Heart left ventricle (tissue), 13 donors: ENCODE data around the gene DGAT2.
"Not testable (repeated sequence)": the region's sequence is repeated elsewhere in the genome, so short reads cannot be mapped to it uniquely, and the experiment has no call there.

Source experiments
- POLR2A ChIP-seq, 2 donors: fragments of 450-650 bp; IDR thresholded peaks; one replicate each; pipeline ENCODE4 v1.6.1; 2017; ENCODE audit warnings: antibody characterized with exemption in 2 of 2, mild to moderate bottlenecking in 2 of 2, moderate library complexity in 2 of 2
- TF ChIP-seq, protein P1 (sequence below), 12 donors: fragments of 200-600 bp; sonication (generic) in 4 of 12; IDR thresholded peaks; one replicate each; pipeline versions ENCODE4 v1.5.0 to v1.8.0; 2018 to 2022; ENCODE audit warnings: antibody characterized with exemption in 12 of 12, mild to moderate bottlenecking in 5 of 12
- donor health status: ischemic (EF 13 %, LVEDD 7.1; RV severe dilation, severe dysfunction).
- donor health status: DM: no; HTN: yes; CAD: no.
- donor health status: DM: no; HTN: no; CAD: no.
- donor health status: ischemic (EF 25% LVEDD 6.9; RV normal size, moderate dysfunction).
- donor health status: ischemic (EF 25% LVEDD 5.7; RV mildly dilated, moderate dysfunction).
- donor health status: ischemic (EF 35%, LVEDD 5.7; RV mildly dilated, moderate dysfunction).
- donor health status: nonischemic (EF 11% LVEDD 7.7; RV severe dilation, severe dysfunction).
- donor health status: DM: yes; HTN: yes; CAD: no.
- donor health status: PGD.
- donor health status: ischemic (EF 29% LVEDD 5.4; RV normal size, mild dysfunction).
- donor health status: nonischemic (EF 23%, LVEDD 6.1; RV moderate dilation, normal function).

DNA sequence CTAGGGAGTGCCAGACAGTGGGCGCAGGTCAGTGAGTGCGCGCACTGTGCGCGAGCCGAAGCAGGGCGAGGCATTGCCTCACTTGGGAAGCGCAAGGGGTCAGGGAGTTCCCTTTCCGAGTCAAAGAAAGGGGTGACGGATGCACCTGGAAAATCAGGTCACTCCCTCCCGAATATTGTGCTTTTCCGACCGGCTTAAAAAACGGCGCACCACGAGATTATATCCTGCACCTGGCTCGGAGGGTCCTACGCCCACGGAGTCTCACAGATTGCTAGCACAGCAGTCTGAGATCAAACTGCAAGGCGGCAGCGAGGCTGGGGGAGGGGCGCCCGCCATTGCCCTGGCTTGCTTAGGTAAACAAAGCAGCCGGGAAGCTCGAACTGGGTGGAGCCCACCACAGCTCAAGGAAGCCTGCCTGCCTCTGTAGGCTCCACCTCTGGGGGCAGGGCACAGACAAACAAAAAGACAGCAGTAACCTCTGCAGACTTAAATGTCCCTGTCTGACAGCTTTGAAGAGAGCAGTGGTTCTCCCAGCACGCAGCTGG, 19.8 kb upstream of the DGAT2 start:
- TF ChIP-seq, protein P1, sequence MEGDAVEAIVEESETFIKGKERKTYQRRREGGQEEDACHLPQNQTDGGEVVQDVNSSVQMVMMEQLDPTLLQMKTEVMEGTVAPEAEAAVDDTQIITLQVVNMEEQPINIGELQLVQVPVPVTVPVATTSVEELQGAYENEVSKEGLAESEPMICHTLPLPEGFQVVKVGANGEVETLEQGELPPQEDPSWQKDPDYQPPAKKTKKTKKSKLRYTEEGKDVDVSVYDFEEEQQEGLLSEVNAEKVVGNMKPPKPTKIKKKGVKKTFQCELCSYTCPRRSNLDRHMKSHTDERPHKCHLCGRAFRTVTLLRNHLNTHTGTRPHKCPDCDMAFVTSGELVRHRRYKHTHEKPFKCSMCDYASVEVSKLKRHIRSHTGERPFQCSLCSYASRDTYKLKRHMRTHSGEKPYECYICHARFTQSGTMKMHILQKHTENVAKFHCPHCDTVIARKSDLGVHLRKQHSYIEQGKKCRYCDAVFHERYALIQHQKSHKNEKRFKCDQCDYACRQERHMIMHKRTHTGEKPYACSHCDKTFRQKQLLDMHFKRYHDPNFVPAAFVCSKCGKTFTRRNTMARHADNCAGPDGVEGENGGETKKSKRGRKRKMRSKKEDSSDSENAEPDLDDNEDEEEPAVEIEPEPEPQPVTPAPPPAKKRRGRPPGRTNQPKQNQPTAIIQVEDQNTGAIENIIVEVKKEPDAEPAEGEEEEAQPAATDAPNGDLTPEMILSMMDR (IDR thresholded peaks at IDR 0.05): not testable (repeated sequence)
- TF ChIP-seq POLR2A (IDR thresholded peaks at IDR 0.05): not testable (repeated sequence)
